OCI-LY1 (cell line): ENCODE measurements around the gene PDE4D.

Source experiments
- CTCF ChIP-seq: fragments of 200-600 bp; sonication (generic), shearing (Covaris generic); IDR thresholded peaks from 2 replicates; pipeline ENCODE4 v1.5.1; 2017; ENCODE audit warnings: mild to moderate bottlenecking, antibody characterized with exemption, low read length, moderate library complexity, mixed read lengths
- EZH2 ChIP-seq: fragments of 200-600 bp; sonication (generic), shearing (Covaris generic); IDR thresholded peaks from 2 replicates; pipeline ENCODE4 v1.8.0; 2017; ENCODE audit warnings: borderline replicate concordance, mixed run types, mild to moderate bottlenecking, antibody characterized with exemption, low read length, moderate library complexity, mixed read lengths

- no peak for TF ChIP-seq CTCF
- no peak for TF ChIP-seq EZH2
Observed at GRCh38 chr5:59391576-59391975, 501.9 kb downstream of the PDE4D start.
